HL-60 (cell line): Measurements from ENCODE around the gene BOD1L1.

Experiments
- GABPA ChIP-seq: IDR thresholded peaks from 2 replicates; pipeline ENCODE4 v1.6.1; 2012; ENCODE audit warnings: low read depth
- TF ChIP-seq, protein P1 (sequence below): IDR thresholded peaks from one replicate; pipeline ENCODE4 v1.5.1; 2011; ENCODE audit warnings: low read length, control low read depth, inconsistent platforms; ENCODE audit not compliant: insufficient read depth

GRCh38 chr4:13580036-13580435 is 47.5 kb downstream of the BOD1L1 start:
- TF ChIP-seq, protein P1, sequence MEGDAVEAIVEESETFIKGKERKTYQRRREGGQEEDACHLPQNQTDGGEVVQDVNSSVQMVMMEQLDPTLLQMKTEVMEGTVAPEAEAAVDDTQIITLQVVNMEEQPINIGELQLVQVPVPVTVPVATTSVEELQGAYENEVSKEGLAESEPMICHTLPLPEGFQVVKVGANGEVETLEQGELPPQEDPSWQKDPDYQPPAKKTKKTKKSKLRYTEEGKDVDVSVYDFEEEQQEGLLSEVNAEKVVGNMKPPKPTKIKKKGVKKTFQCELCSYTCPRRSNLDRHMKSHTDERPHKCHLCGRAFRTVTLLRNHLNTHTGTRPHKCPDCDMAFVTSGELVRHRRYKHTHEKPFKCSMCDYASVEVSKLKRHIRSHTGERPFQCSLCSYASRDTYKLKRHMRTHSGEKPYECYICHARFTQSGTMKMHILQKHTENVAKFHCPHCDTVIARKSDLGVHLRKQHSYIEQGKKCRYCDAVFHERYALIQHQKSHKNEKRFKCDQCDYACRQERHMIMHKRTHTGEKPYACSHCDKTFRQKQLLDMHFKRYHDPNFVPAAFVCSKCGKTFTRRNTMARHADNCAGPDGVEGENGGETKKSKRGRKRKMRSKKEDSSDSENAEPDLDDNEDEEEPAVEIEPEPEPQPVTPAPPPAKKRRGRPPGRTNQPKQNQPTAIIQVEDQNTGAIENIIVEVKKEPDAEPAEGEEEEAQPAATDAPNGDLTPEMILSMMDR: no peak
- TF ChIP-seq GABPA: no peak
